NCI-H146 treated with DMSO at 0.1 percent for 48 hours (cell line): ENCODE data around the gene DTX3.
"Not testable (repeated sequence)": the region's sequence is repeated elsewhere in the genome, so short reads cannot be mapped to it uniquely, and the experiment has no call there.

ENCODE experiments used
- DNase-seq: peaks from one replicate; lab custom pipeline; 2025; ENCODE audit not compliant: unreplicated experiment; lab: John Stamatoyannopoulos, UW

Gene DTX3

DNA sequence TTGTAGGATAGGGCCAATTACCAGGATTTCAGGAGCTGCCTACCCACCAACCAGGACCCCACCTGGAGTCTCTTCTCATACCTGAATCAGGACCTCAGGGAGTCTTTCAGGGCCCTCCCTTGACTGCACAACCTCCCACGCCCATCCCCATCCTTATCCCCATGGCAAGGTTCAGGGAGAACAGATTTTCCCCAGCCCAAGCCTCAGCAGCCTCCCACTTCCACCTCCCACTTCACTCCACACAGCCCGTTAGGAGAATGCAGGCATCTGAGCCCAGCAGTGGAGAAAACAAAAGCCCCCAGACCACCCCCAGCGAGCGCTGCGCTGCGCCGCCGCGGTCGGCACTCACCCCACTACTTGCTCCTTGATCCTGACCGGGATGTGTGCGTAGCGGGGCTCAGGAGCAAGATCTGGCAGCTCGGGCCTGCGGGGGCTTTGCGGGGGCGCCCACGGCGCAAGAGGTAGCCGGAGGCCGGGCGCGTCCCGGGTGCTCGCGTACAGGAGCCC, 27.0 kb downstream of the DTX3 start:
- DNase-seq, result no peak

DNA sequence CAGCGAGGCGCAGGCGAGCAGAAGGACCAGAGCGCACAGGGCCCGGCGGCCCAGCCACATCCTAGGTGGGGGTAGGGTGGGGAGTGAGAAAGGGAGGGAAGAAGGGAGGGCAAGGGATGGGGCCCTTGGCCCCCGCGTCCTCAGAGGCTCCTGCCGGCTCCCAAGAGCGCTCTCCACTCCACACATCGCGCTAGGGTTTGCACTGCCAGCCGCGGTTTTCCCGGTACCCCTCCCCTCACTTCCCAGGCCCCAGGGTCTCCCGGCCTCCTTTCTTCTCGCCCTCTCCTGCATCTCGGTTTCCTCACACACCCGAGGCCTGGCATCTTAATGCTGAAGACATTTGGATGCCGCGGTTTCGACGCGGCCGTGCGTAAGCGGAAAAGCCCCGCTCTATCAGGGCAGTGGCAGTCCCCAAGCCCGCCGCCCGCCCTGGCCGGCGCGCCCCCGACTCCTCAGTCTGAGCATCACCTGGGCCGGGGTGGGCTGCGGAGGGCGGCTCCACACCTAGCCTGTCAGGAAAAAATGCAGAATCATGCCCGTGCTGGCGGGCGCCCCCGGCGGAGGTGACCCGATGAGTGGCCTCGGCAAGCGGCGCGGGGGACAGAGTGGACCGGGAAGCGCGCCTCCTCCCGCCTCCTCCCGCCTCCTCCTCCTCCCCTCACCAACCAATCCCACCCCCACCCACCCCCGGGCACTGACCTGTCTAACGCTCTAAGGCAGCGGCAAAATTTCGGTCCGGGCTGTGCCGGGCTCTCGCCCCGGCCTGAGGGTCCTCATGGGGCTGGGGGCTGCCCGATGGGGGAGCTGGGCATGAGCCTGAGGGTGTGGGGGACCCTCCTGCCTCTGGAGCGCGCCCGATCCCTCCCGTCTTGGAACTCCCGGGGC, 27.7 kb downstream of the DTX3 start:
- DNase-seq, result peak; percentile 21

- peak; percentile 71 for DNase-seq
Measured at GRCh38 chr12:57632958-57633840, 28.6 kb downstream of the DTX3 start, which contains the start of gene B4GALNT1. B4GALNT1 (minus strand) TSS chr12:57633201; CDS start chr12:57632132, 1,069 bp downstream.

GRCh38 chr12:57636731-57637130, 32.1 kb downstream of the DTX3 start:
- not testable (repeated sequence) for DNase-seq

GRCh38 chr12:57637364-57637763, 32.7 kb downstream of the DTX3 start:
- DNase-seq, result no peak

DNA sequence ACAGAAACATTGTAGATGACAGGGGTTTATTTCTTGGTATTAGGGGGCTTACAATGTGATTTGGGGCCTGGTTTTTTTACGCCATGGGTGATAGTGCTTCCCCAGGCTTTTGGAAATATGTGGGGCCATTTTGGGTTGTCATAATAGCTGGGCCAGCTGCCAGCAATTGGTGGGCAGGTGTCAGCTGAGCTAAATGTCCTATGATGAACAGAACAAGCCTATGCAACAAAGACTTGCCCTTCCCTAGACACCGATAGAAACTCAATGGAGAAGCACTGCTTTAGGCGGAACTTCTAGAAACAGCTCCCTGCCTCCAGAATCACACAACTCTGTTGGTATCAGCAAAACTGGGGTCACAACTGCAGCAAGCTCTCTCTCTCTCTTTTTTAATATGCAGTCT, 33.5 kb downstream of the DTX3 start:
- no peak for DNase-seq

DNA sequence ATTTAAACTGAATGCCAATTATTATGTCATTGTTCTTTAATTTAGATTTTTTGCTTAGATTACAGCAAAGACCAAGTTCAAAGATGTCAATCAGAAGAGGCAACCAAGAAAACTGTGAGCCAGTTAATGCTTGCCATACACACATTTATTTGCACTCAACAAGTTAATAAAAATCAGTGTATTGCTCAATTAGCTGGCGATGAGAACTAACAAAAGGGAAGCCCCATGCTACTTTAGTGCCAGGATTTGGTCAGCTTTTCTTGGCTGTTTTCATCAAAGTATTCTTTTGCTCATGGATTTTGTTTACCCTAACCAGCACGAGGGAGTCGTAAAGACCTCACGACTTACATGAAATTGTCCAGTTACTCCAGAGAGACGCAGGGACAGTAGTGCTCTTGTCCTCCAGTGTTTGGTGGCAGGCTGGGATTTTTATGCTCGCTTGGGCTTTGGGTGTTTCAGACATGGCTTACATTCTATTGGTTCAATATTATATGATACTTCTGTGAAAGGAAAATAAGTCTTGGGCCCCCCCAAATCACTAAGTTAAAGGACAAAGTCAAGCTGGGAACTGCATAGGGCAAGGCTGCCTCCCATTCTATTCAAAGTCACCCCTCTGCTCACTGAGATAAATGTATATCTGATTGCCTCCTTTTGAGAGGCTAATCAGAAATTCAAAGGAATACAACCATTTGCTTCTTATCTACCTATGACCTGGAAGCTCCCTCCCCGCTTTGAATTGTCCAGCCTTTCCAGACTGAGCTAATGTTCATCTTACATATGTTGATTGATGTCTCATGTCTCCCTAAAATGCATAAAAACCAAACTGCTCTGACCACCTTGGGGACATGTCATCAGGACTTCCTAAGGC, 35.8 kb downstream of the DTX3 start:
- DNase-seq, result no peak

DNA sequence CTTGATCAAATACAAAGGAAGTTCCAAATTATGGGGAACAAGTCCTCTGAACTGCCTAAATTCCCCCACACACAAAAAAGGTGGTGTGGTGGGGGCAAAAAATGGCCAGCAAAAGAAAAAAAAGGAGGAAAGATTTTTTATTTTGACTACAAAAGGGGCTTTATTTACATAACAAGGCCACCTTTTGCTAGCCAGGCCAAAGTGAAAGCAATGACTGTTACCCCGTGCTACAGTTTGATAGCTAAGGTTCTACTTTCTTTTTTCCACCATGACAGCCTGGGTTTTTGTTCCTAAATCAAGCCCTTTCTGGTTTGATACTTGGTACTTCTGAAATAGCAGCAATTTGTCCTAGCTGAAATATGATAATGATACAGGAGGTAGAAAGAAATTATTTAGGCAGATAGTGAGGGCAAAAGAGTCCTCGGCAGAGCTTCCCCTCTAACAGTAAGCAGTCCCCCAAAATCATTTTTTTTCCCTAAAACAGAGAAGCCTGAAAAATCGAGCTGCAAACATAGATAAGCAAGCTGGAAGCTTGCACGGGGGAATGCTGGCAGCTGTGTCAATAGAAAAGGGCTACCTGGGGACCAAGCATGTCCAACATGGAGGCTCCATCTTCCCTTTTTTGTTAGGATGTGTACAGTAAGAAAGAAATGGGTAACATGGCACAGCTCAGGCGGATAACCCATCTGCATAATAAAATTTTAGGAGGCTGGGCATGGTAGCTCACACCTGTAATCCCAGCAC, 37.2 kb downstream of the DTX3 start:
- peak; percentile 2 for DNase-seq

- DNase-seq, result not testable (repeated sequence)
Measured at GRCh38 chr12:57645990-57646658, 41.5 kb downstream of the DTX3 start.

DNA sequence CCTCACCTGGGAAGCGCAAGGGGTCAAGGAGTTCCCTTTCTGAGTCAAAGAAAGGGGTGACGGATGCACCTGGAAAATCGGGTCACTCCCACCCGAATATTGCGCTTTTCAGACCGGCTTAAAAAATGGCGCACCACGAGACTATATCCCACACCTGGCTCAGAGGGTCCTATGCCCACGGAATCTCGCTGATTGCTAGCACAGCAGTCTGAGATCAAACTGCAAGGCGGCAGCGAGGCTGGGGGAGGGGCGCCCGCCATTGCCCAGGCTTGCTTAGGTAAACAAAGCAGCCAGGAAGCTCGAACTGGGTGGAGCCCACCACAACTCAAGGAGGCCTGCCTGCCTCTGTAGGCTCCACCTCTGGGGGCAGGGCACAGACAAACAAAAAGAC, 42.0 kb downstream of the DTX3 start:
- DNase-seq, result not testable (repeated sequence)

- no peak for DNase-seq
Measured at GRCh38 chr12:57654042-57654441, 49.4 kb downstream of the DTX3 start.

- no peak for DNase-seq
Measured at GRCh38 chr12:57655541-57656240, 51.1 kb downstream of the DTX3 start.

DNA sequence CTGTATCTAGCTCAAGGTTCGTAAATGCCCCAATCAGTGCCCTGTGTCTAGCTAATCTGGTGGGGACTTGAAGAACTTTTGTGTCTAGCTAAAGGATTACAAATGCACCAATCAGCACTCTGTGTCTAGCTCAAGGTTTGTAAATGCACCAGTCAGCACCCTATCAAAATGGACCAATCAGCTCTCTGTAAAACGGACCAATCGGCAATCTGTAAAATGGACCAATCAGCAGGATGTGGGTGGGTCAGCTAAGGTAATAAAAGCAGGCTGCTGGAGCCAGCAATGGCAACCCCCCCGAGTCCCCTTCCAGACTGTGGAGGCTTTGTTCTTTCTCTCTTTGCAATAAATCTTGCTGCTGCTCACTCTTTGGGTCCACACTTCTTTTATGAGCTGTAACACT, 51.8 kb downstream of the DTX3 start:
- DNase-seq, result not testable (repeated sequence)

GRCh38 chr12:57657744-57658143, 53.1 kb downstream of the DTX3 start:
- no peak for DNase-seq

DNA sequence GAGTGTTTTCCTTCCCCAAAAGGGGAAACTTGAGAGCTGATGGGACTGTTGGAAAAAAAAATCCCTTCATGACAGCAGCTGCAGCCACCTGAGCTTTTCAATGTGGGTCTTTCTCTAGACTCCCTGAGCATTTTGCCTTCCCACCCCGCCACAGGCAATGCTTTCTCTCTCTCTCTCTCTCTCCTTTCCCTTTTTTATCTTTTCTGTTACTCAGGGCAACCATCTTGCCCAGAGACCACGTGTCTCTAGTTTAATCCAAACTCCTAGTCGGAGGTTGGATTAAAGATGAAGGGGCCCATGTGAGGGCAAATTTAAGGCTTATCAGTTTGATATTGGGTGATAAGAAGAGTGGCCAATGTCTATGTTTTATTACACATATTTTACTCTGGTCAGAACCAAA, 54.3 kb downstream of the DTX3 start:
- no peak for DNase-seq
